AG20443 (cell line): Measurements from ENCODE around the gene ZNF211.

ENCODE experiments used
- DNase-seq: peaks from one replicate; pipeline ENCODE4 v3.0.0; 2012; ENCODE audit warnings: low spot score, mixed read lengths

ZNF211 gene

DNA sequence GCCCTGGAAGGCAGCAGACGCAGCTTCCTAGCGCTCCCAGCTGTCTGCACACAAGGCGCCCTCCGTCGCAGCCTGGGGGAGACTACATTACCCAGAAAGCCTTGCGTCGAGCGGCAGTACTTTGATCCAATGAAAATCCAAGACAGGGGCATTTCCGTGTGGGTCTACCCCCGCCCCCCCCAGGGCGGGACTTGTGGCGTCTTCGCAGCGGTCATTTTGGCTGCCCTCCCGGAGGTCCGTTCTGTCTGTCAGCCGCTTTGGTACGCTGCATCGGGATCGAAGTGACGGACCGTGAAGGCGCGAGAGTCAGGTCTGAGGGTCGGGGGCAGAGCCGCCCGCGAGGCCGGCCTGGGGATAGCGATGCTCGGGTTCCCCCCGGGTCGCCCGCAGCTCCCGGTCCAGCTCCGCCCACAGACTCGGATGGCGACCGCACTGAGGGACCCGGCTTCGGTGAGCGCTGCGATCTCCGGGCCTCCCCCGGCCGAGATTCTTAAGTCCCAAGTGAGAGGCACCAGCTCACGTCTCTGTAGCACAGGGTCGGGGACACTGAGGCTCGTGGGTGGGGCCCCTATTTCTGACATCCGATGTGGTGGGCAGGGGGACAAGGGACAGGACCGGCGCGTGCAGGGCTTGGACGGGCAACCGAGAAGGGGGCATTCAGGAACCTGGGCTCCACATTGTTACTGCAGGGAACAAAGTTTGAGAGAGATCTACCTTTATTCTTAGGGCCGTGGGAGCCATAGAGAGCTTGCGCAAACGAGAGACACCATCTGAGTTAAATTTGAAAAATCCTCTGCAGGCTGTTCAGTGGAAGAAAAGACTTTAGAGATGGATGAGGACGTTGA lies at the start of gene ZNF211:
TSS of gene ZNF211 (plus strand) at position 182 of the 845 bp plus-strand sequence. CDS start at position 361, 179 bp downstream.
- peak; percentile 99 for DNase-seq

DNA sequence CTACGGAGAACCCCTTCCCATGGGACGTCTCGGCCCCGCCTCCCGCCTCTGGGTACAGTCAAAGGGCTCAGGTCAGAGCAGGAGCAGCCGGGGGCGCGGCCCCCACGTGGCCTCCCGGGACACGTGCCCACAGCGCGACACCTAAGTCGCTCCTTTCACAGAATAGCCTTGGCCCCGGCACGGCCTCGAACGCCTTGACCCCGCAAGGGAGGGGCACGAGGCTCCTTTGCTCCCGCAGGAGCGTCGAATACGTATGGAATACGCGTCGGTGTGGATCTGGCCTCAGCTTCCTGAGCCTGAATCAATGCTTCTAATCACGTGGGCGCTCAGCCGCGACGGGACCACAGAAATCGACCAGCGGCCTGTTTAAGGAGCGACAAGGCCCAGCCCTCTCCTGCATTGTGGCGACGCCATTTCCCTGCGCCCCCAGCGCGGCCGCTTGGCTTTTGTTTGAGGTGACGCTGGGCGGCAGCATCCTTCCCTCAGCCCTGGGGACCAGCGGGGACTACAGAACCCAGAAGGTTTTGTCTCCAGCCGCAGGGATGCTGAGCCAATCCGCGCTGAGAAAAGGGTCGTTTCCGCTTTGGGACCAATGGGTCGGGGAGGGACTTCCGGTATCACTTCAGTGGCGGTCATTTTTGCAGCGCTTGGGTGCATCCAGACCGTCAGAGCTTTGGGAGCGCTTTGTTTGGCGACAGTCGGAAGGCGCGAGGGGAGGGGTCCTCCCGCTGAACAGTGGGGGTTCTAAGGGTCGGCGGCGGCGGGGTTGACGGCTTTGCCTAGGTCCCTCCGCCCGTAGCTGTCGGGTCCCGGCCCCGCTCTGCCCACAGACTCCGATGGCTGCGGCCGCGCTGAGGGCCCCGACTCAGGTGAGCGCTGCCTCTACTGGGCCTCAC lies 49.2 kb upstream of the ZNF211 start, which contains the start of gene ZIK1:
TSS of gene ZIK1 (plus strand) at position 625 of the 896 bp plus-strand sequence. CDS start at position 837, 212 bp downstream.
- DNase-seq = peak; percentile 96

DNA sequence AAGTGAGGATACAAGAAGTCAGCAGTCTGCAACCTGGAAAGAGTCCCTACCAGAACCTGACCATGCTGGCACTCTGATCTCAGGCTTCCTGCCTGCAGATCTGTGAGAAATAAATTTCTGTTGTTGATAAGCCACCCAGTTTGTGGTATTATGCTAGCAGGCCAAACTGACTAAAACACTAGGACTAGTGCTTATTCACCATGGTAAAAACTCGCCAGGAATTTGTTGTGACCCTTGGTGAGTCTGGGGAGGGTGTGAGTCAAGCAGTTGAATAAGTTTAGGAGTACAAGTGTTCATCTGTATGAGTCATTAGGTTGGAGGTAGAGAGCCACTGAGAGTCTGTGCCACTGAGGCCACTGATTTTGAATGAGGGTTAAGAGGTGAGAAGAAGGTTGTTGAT lies 45.4 kb upstream of the ZNF211 start:
- DNase-seq = peak; percentile 57

DNA sequence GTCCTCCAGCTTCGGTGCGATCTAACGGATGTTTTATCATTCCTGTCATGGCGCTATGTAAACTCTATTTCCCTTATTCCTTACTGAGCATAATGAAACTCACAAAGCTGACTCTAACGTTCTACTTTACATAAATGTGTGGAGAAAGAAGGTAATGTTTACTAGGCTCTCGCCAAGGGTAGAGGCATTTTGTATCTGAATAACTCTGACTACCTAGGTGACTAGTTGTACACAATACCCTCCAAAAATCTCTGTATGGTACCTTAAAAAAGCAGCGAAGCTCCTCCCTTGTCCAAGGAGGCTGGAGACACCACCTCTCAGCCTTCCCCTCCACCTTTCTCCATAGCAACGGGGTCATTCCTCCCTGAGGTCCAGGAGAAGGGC lies 33.6 kb upstream of the ZNF211 start:
- DNase-seq = no peak

DNA sequence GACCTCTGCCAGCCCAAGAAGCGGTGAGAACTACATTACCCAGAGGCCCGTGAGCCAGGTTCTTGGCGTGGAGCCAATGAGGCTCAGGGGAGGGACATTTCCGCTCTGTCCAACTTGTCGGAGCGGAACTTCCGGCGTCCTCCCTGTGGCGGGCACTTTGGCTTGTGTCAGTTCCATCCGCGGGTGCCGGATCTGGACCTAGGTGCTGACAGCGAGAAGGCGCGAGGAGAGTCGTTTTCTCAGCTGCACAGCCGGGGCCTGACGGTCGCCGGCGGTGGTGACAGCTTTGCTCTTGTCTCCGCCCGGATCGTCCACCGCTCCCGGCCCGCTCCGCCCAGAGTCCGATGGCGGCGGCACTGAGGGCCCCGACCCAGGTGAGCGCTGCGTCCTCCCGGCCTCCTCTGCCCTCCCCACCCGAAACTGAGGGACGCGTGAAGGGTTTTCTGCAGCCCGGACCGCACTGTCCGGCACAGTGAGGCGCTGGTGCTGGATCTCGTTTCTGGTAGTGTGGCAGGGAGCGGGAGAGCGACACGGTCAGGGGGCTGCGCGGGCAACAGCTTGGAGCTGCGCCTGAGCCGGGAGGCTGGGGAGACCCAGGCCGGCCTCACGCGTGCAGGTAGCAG lies 33.1 kb upstream of the ZNF211 start, which contains the start of gene ZNF530:
TSS of gene ZNF530 (plus strand) at position 125 of the 623 bp plus-strand sequence. CDS start 4,461 bp downstream, outside the sequence.
- DNase-seq = peak; percentile 96

DNA sequence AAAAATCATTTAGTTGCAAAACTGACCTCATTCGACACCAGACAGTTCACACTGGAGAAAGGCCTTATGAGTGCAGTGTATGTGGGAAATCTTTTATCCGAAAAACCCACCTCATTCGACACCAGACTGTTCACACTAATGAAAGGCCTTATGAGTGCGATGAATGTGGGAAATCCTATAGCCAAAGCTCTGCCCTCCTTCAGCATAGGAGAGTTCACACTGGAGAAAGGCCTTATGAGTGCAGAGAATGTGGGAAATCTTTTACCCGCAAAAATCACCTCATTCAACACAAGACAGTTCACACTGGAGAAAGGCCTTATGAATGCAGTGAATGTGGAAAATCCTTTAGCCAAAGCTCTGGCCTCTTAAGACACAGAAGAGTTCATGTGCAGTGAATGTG lies 26.0 kb upstream of the ZNF211 start:
- no peak for DNase-seq

DNA sequence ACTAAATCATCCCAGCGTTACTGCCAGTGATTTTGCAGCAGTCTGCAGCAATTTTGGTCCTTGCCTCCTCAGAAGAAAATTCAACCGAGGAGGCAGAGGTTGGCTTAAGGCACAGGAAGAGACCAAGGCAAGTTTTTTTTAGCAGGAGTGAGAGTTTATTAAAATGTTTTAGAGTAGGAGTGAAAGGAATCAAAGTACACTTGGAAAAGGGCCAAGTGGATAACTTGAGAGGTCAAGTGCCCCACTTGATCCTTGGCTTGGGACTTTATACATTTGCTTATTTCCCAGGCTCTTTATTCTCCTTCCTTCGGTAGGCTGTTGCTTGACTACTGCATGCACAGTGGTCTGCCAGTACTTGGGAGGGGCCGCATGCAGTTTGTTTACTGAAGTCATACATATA lies 21.9 kb upstream of the ZNF211 start:
- DNase-seq = no peak

DNA sequence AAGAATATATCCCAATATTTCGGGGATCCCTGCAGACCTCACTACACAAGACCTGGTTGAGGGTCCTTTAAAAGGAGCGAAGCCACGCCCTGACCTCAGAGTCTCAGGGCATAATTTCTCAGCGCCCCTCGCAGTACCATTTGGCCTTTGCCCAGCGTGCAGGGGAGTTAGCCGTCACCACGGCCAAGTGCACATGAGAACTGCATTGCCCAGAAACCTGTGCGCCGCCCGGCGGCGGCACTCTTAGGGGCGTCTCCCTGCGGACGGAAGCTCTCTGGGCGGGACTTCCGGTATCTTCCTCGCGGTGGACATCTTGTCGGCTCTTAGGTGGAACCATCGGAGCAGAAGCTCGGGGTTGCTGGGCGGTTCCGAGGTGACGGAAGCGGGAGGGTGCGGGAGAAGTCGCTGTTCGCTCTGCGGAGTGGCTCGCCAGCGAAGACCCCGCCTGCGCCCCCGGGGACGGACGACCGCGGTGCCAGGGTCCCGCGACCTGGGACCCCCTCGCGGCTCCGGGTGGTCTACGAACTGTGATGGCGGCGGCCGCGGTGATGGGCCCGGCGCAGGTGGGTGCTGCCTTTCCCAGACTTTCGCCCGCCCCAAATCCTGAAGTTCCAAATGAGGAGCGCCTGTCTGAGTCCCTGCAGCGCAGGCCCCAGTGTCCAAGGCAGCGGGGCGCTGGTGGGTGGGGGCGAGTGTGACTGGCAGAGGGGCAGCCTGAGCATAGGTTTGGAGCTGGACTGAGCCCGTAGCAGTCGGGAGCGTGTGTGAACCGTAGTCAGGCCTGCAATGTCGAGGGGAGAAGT lies 18.8 kb upstream of the ZNF211 start, which contains the start of gene ZNF134:
TSS of gene ZNF134 (plus strand) at position 302 of the 803 bp plus-strand sequence. CDS start 5,227 bp downstream, outside the sequence.
- peak; percentile 98 for DNase-seq

DNA sequence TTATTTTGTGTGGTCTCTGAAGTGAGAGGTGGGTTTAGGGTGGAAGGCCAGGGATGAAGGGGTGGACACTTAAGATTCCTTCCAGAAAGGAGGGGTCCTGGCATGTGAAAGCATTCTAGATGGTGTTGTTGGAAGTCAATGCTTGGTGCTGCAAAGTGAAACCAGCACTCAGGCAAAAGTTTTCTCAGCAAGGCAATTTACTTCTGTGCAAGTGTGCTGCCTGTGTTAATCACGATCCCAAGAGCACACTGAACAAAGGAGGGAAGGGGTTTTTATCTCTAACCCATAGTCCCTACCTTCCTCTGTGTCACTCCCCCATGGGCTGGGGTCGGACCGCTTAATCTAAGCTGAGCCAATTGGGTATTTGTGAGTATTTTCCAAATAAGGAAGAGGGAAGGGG lies 17.6 kb upstream of the ZNF211 start:
- no peak for DNase-seq

DNA sequence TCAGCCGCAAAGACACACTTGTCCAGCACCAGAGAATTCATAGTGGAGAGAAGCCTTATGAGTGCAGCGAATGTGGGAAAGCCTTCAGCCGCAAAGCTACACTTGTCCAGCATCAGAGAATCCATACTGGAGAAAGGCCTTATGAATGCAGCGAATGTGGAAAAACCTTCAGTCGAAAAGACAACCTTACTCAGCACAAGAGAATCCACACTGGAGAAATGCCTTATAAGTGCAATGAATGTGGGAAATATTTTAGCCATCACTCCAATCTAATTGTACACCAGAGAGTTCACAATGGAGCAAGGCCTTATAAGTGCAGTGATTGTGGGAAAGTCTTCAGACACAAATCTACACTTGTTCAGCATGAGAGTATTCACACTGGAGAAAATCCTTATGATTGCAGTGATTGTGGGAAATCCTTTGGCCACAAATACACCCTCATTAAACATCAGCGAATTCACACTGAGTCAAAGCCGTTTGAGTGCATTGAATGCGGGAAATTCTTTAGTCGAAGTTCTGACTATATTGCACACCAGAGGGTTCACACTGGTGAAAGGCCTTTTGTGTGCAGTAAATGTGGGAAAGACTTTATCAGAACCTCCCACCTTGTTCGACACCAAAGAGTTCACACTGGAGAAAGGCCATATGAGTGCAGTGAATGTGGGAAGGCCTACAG lies 12.2 kb upstream of the ZNF211 start:
- no peak for DNase-seq

DNA sequence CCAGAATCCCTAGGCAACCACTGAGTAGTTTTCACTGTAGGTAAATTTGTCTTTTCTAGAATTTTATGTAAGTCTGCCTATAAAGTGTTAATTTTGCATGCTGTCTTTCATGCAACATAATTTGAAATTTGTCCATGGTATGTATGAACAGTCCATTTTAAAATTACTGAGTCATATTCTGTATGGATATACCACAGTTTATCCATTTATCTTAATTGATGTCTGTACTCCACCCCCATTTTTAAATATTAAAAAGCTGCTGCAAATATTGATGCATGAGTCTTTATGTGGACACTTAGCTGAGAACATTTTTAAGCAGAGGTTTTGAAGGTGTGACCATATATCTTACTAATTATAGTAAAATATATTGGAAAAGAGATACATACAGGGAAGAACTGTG lies 9.9 kb upstream of the ZNF211 start:
- DNase-seq = no peak

DNA sequence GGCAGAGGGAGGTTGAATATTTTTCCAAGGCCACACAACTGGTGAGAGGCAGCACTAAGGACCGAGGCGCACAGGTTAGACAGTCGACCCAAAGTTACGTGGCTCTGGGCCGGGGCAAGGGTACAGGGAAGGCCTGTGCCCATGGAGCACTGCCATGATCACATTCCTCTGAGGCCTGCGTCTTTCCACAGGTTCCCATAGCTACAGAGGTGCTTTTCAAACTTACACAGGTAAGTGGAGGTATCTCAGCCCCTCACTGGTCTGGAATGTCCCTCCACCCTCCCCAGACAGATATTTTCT lies 814 bp downstream of the ZNF211 start:
- DNase-seq = no peak

DNA sequence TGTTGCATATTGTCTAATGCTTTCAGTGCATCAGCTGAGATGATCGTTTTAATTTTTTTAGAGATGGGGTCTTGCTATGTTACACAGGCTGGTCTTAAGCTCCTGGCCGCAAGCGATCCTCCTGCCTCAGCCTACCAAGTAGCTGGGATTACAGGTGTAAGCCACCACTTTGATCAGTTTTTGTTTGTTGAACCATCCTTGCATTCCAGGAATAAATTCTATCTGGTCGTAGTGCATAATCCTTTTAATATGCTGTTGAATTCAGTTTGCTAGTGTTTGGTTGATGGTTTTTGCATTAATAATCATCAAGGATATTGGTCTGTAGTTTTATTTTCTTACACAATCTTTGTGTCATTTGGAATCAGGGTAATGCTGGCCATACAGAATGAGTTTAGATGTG lies 4.4 kb downstream of the ZNF211 start:
- DNase-seq = no peak

DNA sequence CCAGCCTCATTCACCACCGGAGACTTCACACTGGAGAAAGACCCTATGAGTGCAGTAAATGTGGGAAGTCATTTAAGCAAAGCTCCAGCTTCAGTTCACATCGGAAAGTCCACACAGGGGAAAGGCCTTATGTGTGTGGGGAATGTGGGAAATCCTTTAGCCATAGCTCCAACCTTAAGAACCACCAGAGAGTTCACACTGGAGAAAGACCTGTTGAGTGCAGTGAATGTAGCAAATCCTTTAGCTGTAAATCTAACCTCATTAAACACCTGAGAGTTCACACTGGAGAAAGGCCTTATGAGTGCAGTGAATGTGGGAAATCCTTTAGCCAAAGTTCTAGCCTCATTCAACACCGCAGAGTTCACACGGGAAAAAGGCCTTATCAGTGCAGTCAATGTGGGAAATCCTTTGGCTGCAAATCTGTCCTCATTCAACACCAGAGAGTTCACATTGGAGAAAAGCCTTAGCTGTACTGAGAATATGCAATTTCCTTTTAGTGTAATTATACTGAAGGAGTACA lies 8.8 kb downstream of the ZNF211 start:
- DNase-seq = no peak

DNA sequence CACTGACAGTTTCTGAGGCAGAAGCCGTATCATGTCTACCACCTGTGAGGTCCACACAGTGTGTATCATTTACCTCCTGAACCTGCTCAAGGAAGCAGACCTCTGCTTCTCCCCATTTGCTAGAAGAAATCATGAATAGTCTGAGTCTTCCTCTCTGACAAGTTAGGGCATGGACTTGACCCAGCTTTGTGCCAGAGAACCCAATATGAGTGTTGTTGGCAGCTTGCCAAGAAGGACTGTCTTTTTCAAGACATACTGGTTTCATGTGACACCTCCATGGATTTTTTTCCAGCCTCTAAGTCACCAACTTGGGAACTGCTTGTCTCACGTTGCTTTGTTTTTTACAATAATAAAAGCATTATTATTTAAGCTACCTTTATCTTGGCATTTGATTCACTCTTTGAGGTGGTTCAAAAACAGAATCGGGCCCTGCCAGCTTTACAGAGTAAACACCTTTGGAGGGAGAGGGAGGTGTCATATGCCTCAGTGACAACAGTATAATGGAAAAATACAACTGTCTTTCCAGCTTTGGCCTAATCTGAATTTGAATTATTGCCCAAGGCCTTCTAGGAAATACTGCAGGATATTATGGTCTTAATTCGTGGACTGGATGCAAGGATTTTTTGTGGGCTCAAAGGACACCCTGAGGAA lies 9.6 kb downstream of the ZNF211 start:
- no peak for DNase-seq

DNA sequence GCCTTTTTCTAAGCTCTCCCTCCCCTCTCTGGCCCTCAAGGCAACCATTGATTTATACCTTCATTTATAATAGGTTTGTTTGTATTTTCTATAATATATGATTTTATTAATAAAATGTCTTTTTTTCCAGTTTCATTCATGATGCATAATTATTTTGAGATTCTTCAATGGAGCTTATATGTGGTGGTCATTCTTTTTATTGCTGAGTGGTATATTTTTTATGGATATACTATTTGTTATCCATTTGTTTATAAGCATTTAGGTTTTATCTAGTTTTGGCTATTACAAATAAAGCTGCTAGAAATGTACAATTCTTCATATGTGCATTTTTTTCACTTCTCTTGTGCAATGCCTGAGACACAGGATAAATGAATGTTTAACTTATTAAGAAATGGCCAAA lies 10.8 kb downstream of the ZNF211 start:
- no peak for DNase-seq

DNA sequence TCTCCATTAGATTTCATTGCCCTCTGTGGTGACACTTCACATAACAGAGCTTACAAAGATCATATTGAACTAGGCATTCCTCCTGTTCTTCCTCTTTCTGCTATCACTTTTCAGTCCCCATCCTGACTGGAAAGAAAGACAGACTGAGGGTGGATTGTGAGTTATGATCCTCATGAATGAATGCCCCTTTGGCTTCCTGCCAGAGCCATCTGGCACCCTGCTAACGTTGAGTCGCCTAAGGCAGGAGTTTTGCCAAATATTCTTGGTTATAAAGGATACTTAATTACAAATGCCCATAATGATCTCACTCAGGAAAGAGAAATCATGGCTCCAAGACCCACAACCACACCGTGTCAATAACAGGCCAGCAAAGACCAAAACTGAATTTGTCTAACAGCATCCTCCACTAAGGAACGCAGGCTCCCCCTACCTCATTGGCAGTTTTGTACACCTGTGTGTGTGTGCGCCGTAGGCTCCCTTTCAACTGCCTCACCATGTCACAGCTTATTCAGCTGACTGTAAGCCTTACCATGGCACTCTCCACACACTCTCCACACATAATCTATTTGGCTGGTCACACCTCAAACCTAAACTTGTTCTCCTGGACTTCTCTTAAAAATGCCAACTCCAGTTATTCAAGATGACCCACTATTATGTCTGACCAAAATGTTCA lies 15.5 kb downstream of the ZNF211 start:
- no peak for DNase-seq

DNA sequence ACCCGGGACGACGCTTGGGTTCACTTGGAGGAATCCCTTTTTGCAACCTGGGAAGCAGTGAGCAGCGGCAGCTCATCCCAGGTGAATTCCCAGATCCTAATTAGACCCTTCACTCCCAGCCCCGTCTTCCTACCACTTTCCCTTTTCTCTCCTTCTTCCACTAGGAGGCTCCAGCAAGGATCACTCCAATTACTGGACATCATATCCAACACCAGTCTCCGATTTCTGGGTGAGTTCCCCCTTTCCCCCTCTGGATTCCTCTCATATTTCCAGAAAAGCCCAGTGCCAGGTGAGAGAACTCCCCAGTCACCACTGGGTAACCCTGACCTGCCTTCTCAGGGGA lies 18.7 kb downstream of the ZNF211 start:
- no peak for DNase-seq

DNA sequence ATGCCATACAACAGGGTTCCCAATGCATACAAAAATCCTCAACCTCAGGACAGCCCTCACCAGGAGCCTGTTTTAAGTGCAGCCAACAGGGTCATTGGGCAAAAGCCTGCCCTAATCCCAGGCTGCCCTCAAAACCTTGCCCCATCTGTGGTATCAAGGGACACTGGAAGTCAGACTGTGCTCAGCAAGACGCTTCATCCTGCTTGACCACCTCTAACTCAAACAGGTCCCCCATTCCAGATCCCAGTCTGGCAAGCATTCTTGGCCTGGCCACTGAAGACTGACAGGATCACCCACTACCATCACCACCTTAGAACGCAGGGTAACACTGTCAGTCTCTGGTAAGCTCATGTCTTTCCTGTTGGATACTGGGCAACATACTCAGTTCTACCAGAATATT lies 20.7 kb downstream of the ZNF211 start:
- no peak for DNase-seq

DNA sequence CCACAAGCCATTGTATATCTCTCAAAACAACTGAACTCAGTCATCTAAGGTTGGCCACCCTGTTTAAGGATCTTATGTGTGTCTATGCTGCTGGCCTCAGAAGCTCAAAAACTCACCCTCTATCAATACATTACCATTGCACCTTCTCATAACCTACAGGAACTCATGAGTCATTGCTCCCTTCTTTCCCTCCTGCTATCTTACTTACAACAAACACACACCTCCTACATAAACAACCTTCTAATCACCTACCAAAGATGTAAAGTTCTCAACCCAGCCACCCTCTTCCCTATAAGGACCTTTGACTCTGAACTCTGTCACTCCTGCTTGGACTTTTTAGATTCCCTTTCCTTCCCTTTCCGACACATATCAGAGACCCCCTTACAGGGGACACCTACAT lies 22.5 kb downstream of the ZNF211 start:
- no peak for DNase-seq
